HFFc6 (cell line): ENCODE results near the gene FARS2. TPM values are rescaled to one million over a fixed set of nuclear protein-coding genes. Genes with fewer than 3 reads are reported as not detected.

Experiments
- DNase-seq: peaks from one replicate; pipeline ENCODE4 v3.0.0-alpha.2; 2018
- H3K27ac Mint-ChIP-seq: 2 replicates; pipeline ENCODE4 v1.8.0; 2020; ENCODE audit warnings: mild to moderate bottlenecking, mixed read lengths
- H3K27me3 Mint-ChIP-seq: 2 replicates; pipeline ENCODE4 v1.8.0; 2021; ENCODE audit warnings: mild to moderate bottlenecking, moderate library complexity, mixed read lengths; ENCODE audit not compliant: insufficient read depth
- H3K36me3 Mint-ChIP-seq: 2 replicates; pipeline ENCODE4 v1.8.0; 2021; ENCODE audit warnings: low read depth, mixed read lengths
- H3K4me1 Mint-ChIP-seq: 2 replicates; pipeline ENCODE4 v1.8.0; 2020; ENCODE audit warnings: low read depth, mixed read lengths
- H3K4me3 Mint-ChIP-seq: 2 replicates; pipeline ENCODE4 v1.8.0; 2020; ENCODE audit warnings: mild to moderate bottlenecking, moderate library complexity, mixed read lengths
- H3K9me3 Mint-ChIP-seq: 2 replicates; pipeline ENCODE4 v1.8.0; 2020; ENCODE audit warnings: mild to moderate bottlenecking, mixed read lengths
- total RNA-seq, 6 experiments: library from RNA; stranded (reverse); fragmentation: NEBNext Ultra II Directional; extraction: Animal tissue kit (Norgen Biotek cat#: 25700); gene quantifications; 2 replicates in 1 of 6; 3 replicates in 5 of 6; pipeline ENCODE4 v1.2.3, GENCODE V29; 2021
- TF ChIP-seq, protein P1 (sequence below): fragments of 200-600 bp; sonication (generic); IDR thresholded peaks from 2 replicates; pipeline ENCODE4 v1.5.0; 2021; ENCODE audit warnings: antibody characterized with exemption, mild to moderate bottlenecking

The FARS2 gene
- total RNA-seq, 6 experiments from 2014 or later: 11.5 to 16.4 (median 13.1) TPM

GRCh38 chr6:5217356-5217755 lies 44.0 kb upstream of the FARS2 start:
- Mint-ChIP-seq H3K9me3 (no peaks in the 10 kb centered on the region), H3K36me3 (no peaks in the 10 kb centered on the region), H3K4me1 (peaks cover 47% of the 10 kb centered on the region), H3K27me3 (no peaks in the 10 kb centered on the region), H3K27ac (no peak overlapping the region), H3K4me3 (no peak overlapping the region)
- DNase-seq: no peak
- TF ChIP-seq, protein P1, sequence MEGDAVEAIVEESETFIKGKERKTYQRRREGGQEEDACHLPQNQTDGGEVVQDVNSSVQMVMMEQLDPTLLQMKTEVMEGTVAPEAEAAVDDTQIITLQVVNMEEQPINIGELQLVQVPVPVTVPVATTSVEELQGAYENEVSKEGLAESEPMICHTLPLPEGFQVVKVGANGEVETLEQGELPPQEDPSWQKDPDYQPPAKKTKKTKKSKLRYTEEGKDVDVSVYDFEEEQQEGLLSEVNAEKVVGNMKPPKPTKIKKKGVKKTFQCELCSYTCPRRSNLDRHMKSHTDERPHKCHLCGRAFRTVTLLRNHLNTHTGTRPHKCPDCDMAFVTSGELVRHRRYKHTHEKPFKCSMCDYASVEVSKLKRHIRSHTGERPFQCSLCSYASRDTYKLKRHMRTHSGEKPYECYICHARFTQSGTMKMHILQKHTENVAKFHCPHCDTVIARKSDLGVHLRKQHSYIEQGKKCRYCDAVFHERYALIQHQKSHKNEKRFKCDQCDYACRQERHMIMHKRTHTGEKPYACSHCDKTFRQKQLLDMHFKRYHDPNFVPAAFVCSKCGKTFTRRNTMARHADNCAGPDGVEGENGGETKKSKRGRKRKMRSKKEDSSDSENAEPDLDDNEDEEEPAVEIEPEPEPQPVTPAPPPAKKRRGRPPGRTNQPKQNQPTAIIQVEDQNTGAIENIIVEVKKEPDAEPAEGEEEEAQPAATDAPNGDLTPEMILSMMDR: no peak

- Mint-ChIP-seq H3K4me1 (peaks cover 29% of the 10 kb centered on the region), H3K9me3 (no peaks in the 10 kb centered on the region), H3K27me3 (no peaks in the 10 kb centered on the region), H3K4me3 (no peak overlapping the region), H3K27ac (no peak overlapping the region), H3K36me3 (no peaks in the 10 kb centered on the region)
- peak; percentile 27 for DNase-seq
- TF ChIP-seq, protein P1: no peak
Observed at GRCh38 chr6:5219011-5219691, 42.2 kb upstream of the FARS2 start.

- H3K4me3 Mint-ChIP-seq: no peak overlapping the region
- TF ChIP-seq, protein P1: no peak
- peaks cover 16% of the 10 kb centered on the region for H3K4me1 Mint-ChIP-seq
- no peak overlapping the region for H3K27ac Mint-ChIP-seq
- DNase-seq: no peak
- no peaks in the 10 kb centered on the region for H3K36me3 Mint-ChIP-seq
- no peaks in the 10 kb centered on the region for H3K27me3 Mint-ChIP-seq
- H3K9me3 Mint-ChIP-seq: no peaks in the 10 kb centered on the region
Observed at GRCh38 chr6:5220443-5220842, 40.9 kb upstream of the FARS2 start.

GRCh38 chr6:5223309-5223708 lies 38.0 kb upstream of the FARS2 start:
- Mint-ChIP-seq H3K36me3 (no peaks in the 10 kb centered on the region), H3K4me1 (peaks cover 13% of the 10 kb centered on the region), H3K4me3 (no peak overlapping the region), H3K27ac (no peak overlapping the region), H3K27me3 (no peaks in the 10 kb centered on the region), H3K9me3 (no peaks in the 10 kb centered on the region)
- DNase-seq: no peak
- TF ChIP-seq, protein P1: no peak

DNA sequence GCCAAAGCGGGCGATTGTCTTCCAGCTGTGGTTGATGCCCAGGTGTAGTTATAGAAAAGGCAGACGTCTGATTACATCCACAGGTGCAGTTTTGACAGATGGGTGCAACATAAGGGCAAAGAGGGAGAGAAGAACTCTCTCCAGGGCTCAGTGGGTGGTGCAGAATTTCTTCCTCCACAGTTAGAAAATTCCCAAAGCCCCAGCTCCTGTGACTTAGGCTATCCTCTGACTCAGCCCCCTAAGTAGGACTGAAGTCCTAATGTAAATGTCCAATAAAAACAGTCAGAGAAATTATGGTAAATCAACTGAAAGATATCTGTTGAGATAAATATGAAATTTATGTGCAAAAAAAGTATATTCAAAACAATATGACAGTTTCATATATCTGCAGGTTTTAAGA lies 32.0 kb upstream of the FARS2 start:
- Mint-ChIP-seq H3K27me3 (no peaks in the 10 kb centered on the region), H3K9me3 (no peaks in the 10 kb centered on the region), H3K4me3 (no peak overlapping the region), H3K27ac (no peak overlapping the region), H3K4me1 (peaks cover 13% of the 10 kb centered on the region; the same call in 1 of the 2 replicates), H3K36me3 (no peaks in the 10 kb centered on the region)
- TF ChIP-seq, protein P1: no peak
- DNase-seq: no peak
